Subcutaneous abdominal adipose tissue (tissue), 5 donors: ENCODE results near the gene RDH16.
A peak's percentile ranks its signal among the peaks of the same experiment; 100 is the strongest.

ENCODE experiments used
- H3K27ac ChIP-seq: one replicate; pipeline ENCODE4 v1.7.0; 2013; ENCODE audit warnings: low read depth, mild to moderate bottlenecking, inconsistent platforms, low read length, moderate library complexity
- H3K27me3 ChIP-seq, 5 donors: one replicate each; pipeline ENCODE4 v1.7.0; 2013; ENCODE audit warnings: low read length in 5 of 5, inconsistent platforms in 1 of 5; ENCODE audit not compliant: control insufficient read depth in 5 of 5, insufficient read depth in 4 of 5
- H3K36me3 ChIP-seq, 5 donors: one replicate each; pipeline ENCODE4 v1.7.0; 2013; ENCODE audit warnings: low read length in 5 of 5; ENCODE audit not compliant: control insufficient read depth in 5 of 5, insufficient read depth in 5 of 5
- H3K4me1 ChIP-seq, 5 donors: one replicate each; pipeline ENCODE4 v1.7.0; 2013; ENCODE audit warnings: low read length in 5 of 5, mild to moderate bottlenecking in 3 of 5, moderate library complexity in 1 of 5; ENCODE audit not compliant: control insufficient read depth in 5 of 5, insufficient read depth in 5 of 5
- H3K4me3 ChIP-seq, 5 donors: one replicate each; pipeline ENCODE4 v1.7.0; 2013; ENCODE audit warnings: low read length in 5 of 5, low read depth in 1 of 5
- H3K9ac ChIP-seq, 5 donors: one replicate each; pipeline ENCODE4 v1.7.0; 2013; ENCODE audit warnings: low read length in 5 of 5, mild to moderate bottlenecking in 4 of 5, moderate library complexity in 3 of 5
- H3K9me3 ChIP-seq, 5 donors: one replicate each; pipeline ENCODE4 v1.7.0; 2013; ENCODE audit warnings: low read length in 5 of 5; ENCODE audit not compliant: control insufficient read depth in 5 of 5
- donor health status: healthy.
- donor health status: healthy.
- donor health status: healthy.
- donor health status: healthy.
- donor health status: healthy.

Gene RDH16, protein sequence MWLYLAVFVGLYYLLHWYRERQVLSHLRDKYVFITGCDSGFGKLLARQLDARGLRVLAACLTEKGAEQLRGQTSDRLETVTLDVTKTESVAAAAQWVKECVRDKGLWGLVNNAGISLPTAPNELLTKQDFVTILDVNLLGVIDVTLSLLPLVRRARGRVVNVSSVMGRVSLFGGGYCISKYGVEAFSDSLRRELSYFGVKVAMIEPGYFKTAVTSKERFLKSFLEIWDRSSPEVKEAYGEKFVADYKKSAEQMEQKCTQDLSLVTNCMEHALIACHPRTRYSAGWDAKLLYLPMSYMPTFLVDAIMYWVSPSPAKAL

DNA sequence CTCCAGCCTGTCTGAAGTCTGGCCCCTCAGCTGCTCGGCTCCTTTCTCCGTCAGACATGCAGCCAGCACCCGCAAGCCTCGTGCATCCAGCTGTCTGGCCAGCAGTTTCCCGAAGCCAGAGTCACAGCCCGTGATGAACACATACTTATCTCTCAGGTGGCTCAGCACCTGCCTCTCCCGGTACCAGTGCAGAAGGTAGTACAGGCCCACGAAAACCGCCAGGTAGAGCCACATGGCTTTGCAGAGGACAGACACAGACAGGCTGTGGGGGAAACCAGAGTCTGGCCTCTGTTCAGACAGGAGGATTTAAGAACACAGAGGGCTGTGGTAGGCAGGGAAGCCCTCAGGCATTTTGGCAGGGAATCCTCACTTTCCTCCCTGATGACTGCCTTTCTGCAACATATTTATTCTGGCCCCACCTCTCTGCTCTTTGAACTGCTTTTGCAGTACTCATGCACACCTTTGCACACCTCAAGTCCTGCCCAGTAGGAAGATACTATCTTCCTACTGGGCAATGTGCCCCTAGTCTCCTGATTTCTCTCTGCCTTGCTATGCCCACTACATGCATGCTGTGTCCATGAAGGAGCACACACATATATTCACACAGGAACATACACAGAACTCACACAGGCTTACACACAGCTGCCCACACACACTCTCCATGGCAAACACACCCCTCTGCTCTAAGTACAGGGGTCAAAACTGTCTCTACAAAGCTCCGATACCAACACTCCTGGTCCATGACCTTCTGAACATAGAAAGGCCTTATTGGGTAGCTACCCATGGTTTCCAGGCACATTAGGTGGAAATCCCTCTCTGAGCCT is at the start of gene RDH16:
Gene RDH16, minus strand, starts transcription at position 380 of the 824 bp plus-strand sequence. Its CDS starts 146 bp downstream, at position 234.
- Histone ChIP-seq H3K4me3 (no peak within 1 kb of the TSS), H3K4me1 (peaks cover 0 to 4% (median 2%) of the 10 kb centered on the region in 5 donors), H3K27ac (no peak within 1 kb of the TSS), H3K36me3 (no peaks in the 10 kb centered on the region), H3K27me3 (no peaks in the 10 kb centered on the region), H3K9me3 (peaks cover 0 to 11% (median 9%) of the 10 kb centered on the region in 5 donors), H3K9ac (no peak within 1 kb of the TSS)

DNA sequence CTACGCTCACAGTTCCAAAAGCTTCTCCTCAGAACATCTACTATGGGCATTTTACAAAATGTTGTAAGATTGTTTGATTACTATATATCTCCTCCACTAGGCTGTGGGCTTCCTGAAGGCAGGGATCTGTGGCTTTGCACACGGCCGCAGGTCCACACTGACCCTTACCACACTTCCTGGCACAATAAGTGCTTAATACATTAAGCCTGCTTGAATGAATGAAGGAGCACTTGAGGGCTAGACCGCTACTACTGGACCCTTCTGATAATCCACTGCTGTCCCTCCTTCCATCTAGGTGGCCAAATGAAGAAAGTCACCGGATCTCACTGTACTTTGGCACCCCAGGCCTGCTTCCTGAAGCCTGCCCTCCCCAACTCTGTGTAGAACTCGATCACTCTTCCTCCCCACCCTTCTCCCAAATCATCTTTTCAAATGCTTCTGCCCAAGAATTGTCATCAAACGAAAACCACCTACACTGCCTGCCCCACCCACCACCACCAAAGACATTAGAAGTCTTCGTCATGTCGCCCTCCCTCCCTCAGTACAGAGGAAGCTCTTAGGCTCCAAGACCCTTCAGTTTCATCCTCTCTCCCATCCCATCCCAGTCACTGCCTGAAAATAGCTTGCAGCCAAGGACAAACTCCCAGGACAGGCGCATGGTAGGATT is 49.5 kb upstream of the RDH16 start:
- Histone ChIP-seq H3K27me3 (no peaks in the 10 kb centered on the region), H3K4me3 (peak overlapping the region; percentile 42 to 58 (median 48)), H3K36me3 (peaks cover 2 to 29% (median 28%) of the 10 kb centered on the region in 5 donors), H3K9me3 (no peaks in the 10 kb centered on the region), H3K27ac (no peak overlapping the region), H3K4me1 (peaks cover 4 to 24% (median 22%) of the 10 kb centered on the region in 5 donors), H3K9ac (peak overlapping the region in 3 of 5 donors; percentile 40 to 66 (median 59))

DNA sequence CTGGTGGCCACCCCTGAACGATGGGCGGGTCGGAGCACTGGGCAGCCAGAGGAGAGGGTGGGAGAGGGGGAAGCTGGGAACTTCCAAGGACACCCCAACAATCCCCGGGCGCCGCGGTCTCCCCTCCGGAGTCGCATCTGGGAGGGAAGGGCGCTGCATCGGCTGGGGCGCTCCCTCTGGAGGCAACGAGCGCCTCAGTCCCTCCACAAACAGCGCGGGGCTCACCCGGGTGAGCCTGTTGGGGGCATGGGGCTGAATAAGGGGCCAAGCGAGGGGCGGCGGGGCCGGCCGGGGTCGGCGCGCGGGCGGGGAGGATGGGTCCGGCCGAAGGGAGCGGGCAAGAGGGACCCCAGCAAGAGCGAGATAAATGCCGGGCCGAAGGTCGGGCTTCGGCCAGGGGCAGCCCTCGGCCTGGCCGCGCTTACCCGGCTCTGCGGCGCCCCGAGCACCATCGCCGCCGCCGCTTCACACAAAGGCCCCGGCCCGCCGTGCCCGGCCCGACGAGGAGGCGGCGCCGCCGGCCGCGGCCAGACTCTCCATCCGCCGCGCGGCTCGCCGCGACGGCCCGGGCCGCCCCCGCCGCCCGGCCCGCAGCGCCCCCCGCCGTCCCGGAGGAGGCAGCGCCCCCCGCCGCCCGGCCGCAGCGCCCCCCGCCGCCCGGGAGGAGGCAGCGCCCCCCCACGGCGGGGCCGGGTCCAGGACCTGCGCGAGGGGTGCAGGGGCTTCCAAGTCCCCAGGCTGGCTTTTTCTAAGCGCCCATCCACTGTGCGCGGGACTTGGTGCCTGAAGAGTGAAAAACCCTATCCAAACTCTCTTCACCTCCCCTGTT is 48.8 kb upstream of the RDH16 start, which contains the start of gene ZBTB39:
Gene ZBTB39, minus strand, starts transcription at position 567 of the 829 bp plus-strand sequence. CDS start 1,629 bp downstream, outside the sequence.
- H3K27me3 ChIP-seq = no peaks in the 10 kb centered on the region
- peak within 1 kb of the TSS; percentile 91 to 96 (median 94) for H3K9ac ChIP-seq
- H3K4me1 ChIP-seq = peaks cover 4 to 31% (median 30%) of the 10 kb centered on the region in 5 donors
- H3K36me3 ChIP-seq = peaks cover 2 to 34% (median 29%) of the 10 kb centered on the region in 5 donors
- peak within 1 kb of the TSS; percentile 70 to 82 (median 74) for H3K4me3 ChIP-seq
- peak within 1 kb of the TSS; percentile 54 for H3K27ac ChIP-seq
- no peaks in the 10 kb centered on the region for H3K9me3 ChIP-seq

DNA sequence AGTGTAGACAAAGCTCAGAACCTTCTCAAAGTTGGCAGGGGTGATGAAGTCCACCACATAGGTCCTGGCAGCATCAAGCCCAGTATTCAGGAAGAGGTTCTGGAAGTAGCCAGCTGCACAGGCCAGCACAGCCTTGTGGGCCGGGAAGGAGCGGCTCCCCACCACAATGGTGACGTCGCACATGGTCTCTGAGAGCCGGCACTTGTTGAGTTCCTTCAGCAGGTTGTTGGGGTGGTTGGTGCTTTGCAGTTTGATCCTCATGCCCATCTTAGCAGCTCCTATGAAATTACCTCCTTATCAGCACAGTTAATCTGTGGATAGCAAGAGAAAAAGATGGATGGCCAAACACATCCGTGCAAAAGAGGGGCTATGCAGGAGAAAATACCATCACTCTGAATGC is 47.2 kb upstream of the RDH16 start:
- H3K9ac ChIP-seq = peak overlapping the region in 2 of 5 donors; percentile 93 to 95
- H3K4me1 ChIP-seq = peaks cover 4 to 32% (median 31%) of the 10 kb centered on the region in 5 donors
- H3K27ac ChIP-seq = no peak overlapping the region
- no peaks in the 10 kb centered on the region for H3K27me3 ChIP-seq
- peaks cover 2 to 48% (median 42%) of the 10 kb centered on the region in 5 donors for H3K36me3 ChIP-seq
- H3K9me3 ChIP-seq = no peaks in the 10 kb centered on the region
- H3K4me3 ChIP-seq = no peak overlapping the region

DNA sequence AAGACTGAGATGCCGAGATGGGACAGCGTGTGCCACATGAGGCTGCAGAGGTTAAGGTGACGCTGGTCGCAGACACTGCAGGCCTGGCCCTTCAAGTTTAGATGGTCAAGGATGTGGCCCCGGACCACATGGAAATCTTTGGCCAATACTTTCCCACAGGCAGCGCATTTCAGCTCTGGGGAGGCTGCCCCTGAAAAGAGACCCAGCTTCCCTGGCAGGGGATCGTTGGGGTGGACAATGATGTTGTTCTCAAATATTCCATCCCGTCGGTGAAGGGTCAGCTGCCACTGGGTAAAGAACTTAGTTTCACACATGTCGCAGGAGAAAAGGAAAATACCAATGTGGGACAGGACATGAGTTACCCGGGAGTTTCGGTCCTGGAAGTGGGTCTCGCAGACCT is 46.0 kb upstream of the RDH16 start:
- H3K27ac ChIP-seq = no peak overlapping the region
- peaks cover 4 to 32% (median 31%) of the 10 kb centered on the region in 5 donors for H3K4me1 ChIP-seq
- no peaks in the 10 kb centered on the region for H3K27me3 ChIP-seq
- no peak overlapping the region for H3K4me3 ChIP-seq
- H3K9me3 ChIP-seq = no peaks in the 10 kb centered on the region
- peaks cover 2 to 54% (median 45%) of the 10 kb centered on the region in 5 donors for H3K36me3 ChIP-seq
- no peak overlapping the region for H3K9ac ChIP-seq

DNA sequence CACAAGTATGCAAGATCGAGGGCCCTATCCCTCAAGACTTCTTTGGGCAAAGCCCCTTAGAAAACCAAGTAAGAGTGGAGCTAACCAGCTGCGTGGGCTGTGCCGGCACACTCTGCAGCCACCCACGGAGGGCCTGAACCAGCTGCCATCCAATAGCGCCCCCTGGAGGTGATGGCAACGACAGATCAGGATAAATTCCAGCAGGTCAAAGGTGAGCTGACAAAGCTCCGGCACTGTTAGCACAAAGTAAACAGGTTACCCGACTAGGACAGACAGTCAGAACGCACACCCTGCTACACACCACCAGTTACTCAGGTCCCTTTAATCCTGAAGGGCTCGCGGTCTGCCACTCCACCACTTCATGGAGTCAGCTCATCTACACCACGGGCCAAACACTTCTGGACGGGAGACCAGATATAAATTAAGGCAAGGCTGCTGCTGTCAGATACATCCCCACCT is 44.1 kb upstream of the RDH16 start:
- Histone ChIP-seq H3K36me3 (peaks cover 2 to 59% (median 48%) of the 10 kb centered on the region in 5 donors), H3K27ac (no peak overlapping the region), H3K27me3 (no peaks in the 10 kb centered on the region), H3K4me1 (peaks cover 2 to 34% (median 24%) of the 10 kb centered on the region in 5 donors), H3K9ac (peak overlapping the region in 2 of 5 donors; percentile 16 to 31), H3K9me3 (no peaks in the 10 kb centered on the region), H3K4me3 (no peak overlapping the region)

DNA sequence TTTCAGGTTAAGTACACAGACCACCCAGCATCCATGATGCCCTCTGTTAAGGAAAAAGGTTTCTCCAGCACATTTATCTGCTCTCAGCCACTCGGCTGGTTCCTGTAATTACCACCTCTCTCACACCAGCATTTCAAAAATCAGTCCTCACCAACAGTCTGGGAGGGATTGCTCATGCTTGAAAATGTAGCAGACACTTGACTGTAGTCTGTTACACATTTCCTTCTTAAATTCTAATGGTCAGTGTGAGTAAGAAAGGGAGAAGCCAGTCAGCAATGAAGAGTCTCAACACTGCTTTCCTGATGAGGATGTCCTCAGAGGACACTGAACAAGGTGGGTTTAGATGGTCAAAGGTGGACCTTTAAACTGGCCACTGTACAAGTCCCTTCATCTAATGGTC is 43.0 kb upstream of the RDH16 start:
- Histone ChIP-seq H3K27me3 (no peaks in the 10 kb centered on the region), H3K4me1 (peaks cover 0 to 29% (median 18%) of the 10 kb centered on the region in 5 donors), H3K36me3 (peaks cover 2 to 66% (median 52%) of the 10 kb centered on the region in 5 donors), H3K9ac (peak overlapping the region in 1 of 5 donors; percentile 17), H3K4me3 (no peak overlapping the region), H3K9me3 (no peaks in the 10 kb centered on the region), H3K27ac (no peak overlapping the region)

DNA sequence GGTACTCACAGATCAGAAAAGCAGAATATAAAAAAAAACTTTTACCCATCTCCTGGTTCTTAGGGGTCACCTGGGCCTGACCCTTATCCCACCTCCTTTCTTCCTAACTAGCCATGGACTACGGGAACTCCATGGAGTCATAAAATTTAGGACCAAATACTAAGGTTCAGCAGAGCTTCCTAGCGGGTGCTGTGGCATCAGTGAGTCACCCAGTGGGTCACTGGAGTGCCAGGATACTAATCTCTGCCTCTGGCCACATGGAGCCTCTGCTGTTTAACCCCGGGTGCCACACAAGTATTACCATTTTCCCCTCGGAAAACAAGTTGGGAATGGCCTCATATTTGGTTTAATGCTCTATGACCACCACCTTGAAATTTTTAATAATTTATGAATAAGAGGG is 42.0 kb upstream of the RDH16 start:
- Histone ChIP-seq H3K36me3 (peaks cover 2 to 65% (median 52%) of the 10 kb centered on the region in 5 donors), H3K27ac (no peak overlapping the region), H3K4me3 (no peak overlapping the region), H3K9me3 (no peaks in the 10 kb centered on the region), H3K9ac (no peak overlapping the region), H3K27me3 (no peaks in the 10 kb centered on the region), H3K4me1 (peaks cover 0 to 20% (median 9%) of the 10 kb centered on the region in 5 donors)

DNA sequence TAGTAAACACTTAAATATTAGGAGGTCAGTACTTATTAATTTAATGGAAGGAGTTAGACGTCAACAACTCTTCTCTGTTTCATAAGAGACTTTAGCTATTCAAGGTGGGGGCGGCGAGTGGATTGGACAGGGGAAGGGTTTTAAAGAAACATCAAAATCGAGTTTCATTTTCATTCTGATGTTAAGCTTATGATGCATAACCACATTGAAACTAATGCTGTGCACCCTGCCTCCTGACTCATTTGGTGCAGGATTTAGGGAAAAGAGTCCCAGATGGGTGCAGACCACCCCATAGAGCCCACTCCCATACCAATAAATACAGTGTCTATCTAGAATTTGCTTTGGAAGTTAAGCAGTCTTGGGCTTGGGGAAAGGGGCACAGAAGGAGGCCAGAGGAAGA is 41.6 kb upstream of the RDH16 start:
- no peaks in the 10 kb centered on the region for H3K9me3 ChIP-seq
- no peaks in the 10 kb centered on the region for H3K27me3 ChIP-seq
- H3K36me3 ChIP-seq = peaks cover 2 to 61% (median 47%) of the 10 kb centered on the region in 5 donors
- peak overlapping the region in 1 of 5 donors; percentile 11 for H3K9ac ChIP-seq
- no peak overlapping the region for H3K4me3 ChIP-seq
- no peak overlapping the region for H3K27ac ChIP-seq
- H3K4me1 ChIP-seq = peaks cover 0 to 20% (median 9%) of the 10 kb centered on the region in 5 donors
